Astrocyte of the spinal cord (primary cell): Measurements from ENCODE around the gene HLX.

ENCODE experiments used
- DNase-seq: peaks from one replicate; pipeline ENCODE4 v3.0.0; 2011; ENCODE audit warnings: low read depth, low spot score
- H3K4me3 ChIP-seq: 2 replicates; pipeline ENCODE4 v1.5.1; 2011; ENCODE audit warnings: low read depth, mild to moderate bottlenecking, low read length, moderate library complexity
- in situ Hi-C: cut with HindIII; loops from 2 replicates; pipeline ENCODE4 v1.10.0; 2017; ENCODE audit warnings: low sequenced_read_pairs
- TF ChIP-seq, protein P1 (sequence below): IDR thresholded peaks from 2 replicates; pipeline ENCODE4 v1.5.1; 2012; ENCODE audit warnings: low read depth, mild to moderate bottlenecking, low read length, inconsistent platforms

Gene HLX

DNA sequence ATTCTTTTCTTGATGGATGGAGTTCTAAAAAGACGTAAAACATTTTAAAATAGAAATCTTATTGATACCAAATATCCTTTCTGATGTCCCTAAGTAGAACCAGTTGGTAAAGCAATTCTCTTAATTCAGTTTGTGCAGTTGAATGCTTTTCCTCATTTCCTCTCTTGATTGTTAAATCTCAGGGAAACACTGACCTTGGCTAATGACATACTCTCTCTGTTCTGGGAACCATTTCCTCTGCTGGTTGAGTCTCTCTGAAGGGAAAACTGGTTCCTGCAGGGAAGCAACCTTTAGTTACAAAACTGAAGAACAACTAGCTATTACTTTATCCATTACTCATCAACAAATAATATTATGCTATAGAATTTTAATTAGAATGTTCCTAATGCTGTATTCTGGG lies 36.7 kb downstream of the HLX start:
- DNase-seq, result no peak
- no peak overlapping the region for H3K4me3 ChIP-seq
- in situ Hi-C loops, result no loop called here
- TF ChIP-seq, protein P1, sequence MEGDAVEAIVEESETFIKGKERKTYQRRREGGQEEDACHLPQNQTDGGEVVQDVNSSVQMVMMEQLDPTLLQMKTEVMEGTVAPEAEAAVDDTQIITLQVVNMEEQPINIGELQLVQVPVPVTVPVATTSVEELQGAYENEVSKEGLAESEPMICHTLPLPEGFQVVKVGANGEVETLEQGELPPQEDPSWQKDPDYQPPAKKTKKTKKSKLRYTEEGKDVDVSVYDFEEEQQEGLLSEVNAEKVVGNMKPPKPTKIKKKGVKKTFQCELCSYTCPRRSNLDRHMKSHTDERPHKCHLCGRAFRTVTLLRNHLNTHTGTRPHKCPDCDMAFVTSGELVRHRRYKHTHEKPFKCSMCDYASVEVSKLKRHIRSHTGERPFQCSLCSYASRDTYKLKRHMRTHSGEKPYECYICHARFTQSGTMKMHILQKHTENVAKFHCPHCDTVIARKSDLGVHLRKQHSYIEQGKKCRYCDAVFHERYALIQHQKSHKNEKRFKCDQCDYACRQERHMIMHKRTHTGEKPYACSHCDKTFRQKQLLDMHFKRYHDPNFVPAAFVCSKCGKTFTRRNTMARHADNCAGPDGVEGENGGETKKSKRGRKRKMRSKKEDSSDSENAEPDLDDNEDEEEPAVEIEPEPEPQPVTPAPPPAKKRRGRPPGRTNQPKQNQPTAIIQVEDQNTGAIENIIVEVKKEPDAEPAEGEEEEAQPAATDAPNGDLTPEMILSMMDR, result no peak

DNA sequence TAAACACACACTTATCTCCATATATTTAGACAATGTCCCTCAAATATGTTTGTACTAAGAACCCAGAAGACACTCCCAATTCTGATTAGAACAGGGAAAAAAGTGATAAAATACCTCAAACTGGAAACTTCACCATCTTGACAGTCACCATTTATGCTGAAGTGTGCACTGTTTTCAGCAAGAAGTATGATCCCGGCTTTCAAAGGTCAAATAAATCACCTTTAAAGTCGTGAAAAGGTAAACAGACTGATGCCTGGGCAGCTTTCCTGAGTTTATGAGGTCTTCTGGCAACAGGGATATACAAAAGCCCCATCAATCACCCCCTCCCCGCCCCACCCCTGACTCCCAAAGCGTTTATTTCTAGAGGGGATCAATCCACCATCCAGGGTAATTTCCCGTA lies 37.9 kb downstream of the HLX start:
- in situ Hi-C loops, result no loop called here
- H3K4me3 ChIP-seq, result no peak overlapping the region
- no peak for DNase-seq
- TF ChIP-seq, protein P1, result no peak

DNA sequence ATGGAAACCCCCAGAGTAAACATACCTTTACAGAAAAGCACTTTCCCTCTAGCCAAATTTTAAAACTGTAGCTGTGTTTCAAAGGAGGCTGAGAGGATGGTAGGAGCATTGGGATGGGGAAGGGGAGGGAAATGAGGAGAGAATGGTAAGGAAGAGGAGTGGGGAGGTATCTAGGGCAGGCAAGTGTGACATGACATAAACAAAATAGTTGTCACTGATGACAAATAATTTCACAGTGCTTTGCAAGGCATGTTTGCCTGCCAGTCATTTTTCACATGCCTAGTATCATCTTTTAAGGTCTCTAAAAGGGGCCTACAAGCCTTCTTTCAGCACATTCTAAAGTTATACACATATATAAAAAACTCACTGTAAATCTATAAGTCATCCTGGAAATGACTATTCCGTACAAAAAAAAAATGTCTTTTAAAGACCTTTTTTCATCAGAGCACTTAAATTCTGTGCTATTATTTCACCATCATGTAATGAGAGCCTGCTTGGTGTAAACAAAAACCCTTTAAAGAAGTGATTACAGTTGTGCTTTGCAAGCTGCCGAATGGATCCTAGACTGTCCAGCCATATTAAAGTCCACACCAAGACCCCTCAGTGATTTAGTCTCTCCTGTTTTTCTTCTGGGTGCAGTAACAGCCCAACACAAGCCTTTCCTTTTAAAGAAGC lies 38.4 kb downstream of the HLX start:
- H3K4me3 ChIP-seq, result no peak overlapping the region
- TF ChIP-seq, protein P1, result no peak
- in situ Hi-C loops, result no loop called here
- no peak for DNase-seq

DNA sequence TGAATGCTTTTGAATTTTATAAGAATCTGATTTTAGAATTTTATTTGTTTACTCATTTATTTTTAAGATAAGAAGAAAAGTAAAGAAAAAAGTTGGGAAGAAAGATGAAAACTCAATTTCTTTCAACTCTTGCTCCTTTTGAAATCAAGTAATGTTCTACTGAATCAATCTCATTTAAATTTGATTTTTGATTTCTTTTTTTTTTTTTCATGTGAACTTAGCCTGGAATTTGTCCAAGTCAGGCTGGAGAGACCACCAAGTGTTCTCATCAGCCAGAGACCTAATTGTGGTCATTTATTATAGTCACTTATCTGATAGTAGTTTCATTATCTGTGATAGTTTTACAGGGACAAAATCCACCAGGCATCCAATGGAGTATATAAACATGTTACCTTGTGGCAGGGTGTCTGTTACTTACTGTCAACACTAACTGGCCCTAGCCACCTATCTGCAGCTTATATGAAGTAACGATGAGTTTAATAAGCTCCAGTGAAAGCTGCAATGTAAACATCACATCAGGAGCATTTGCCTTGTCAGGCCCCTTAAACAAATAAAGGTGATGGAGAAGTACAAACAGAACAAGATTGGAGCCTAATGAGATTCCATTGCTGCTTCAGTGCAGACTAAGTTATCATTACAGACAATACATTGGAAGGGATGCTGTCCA lies 39.2 kb downstream of the HLX start:
- in situ Hi-C loops, result no loop called here
- no peak for DNase-seq
- no peak overlapping the region for H3K4me3 ChIP-seq
- TF ChIP-seq, protein P1, result no peak

DNA sequence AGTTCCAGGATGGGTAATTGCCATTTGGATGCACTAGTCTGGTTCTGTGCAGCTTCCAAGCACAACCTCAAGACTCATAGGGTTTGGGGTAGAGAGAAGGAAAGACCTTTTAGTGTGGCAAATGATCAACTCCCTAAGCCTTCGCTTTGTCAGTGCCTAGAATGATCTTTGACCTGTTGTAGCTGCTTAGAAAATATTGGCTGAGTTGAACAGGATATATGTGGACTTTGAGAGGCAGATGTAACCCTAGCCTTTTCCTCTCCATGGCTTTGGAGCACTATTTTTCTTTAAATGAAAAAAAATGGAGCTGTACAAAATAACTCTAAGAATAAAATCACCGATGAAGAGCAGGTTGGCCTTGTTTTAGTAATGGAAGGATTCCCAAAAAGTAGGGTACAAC lies 41.7 kb downstream of the HLX start:
- H3K4me3 ChIP-seq, result no peak overlapping the region

DNA sequence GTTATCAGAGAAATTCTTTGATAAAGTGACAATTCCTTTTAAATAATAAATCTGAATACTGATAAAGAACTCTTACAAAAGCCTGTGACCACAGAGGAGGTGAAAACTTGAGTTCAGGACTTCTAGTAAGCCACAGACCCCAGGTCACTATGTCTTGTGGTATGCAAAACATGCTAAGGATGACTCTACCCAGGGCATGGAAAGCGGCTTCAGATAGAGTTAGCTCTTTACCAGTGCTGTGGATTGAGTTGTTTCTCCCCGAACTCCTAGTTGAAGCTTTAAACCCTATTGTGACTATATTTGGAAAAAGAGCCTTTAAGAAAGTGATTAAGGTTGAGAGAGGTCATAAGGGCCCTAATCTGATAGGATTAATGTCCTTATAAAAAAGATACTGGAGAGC lies 42.3 kb downstream of the HLX start:
- no peak overlapping the region for H3K4me3 ChIP-seq
- no peak for DNase-seq
- TF ChIP-seq, protein P1, result no peak
- in situ Hi-C loops, result no loop called here

More for the DNA sequence above, 41.7 kb downstream of the HLX start:
- no peak for DNase-seq
- in situ Hi-C loops, result no loop called here
- TF ChIP-seq, protein P1, result no peak
